ENCODE measurements around the gene REEP5.

- TF ChIP-seq, protein P1, sequence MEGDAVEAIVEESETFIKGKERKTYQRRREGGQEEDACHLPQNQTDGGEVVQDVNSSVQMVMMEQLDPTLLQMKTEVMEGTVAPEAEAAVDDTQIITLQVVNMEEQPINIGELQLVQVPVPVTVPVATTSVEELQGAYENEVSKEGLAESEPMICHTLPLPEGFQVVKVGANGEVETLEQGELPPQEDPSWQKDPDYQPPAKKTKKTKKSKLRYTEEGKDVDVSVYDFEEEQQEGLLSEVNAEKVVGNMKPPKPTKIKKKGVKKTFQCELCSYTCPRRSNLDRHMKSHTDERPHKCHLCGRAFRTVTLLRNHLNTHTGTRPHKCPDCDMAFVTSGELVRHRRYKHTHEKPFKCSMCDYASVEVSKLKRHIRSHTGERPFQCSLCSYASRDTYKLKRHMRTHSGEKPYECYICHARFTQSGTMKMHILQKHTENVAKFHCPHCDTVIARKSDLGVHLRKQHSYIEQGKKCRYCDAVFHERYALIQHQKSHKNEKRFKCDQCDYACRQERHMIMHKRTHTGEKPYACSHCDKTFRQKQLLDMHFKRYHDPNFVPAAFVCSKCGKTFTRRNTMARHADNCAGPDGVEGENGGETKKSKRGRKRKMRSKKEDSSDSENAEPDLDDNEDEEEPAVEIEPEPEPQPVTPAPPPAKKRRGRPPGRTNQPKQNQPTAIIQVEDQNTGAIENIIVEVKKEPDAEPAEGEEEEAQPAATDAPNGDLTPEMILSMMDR (optimal IDR thresholded peaks at IDR 0.05 in 1 of 3, IDR thresholded peaks at IDR 0.05 in 1 of 3, conservative IDR thresholded peaks at IDR 0.05 in 1 of 3; ENCODE audit: extremely low read depth in 1 of 3, insufficient read depth in 2 of 3, low read length in 3 of 3), result no peak
- no peak for TF ChIP-seq EZH2 (IDR thresholded peaks at IDR 0.05; ENCODE audit: low read length)
Observed at GRCh38 chr5:112886975-112887374, 35.1 kb downstream of the REEP5 start.

Data from keratinocyte (primary cell).